ENCODE data around the gene RDH13. TPM values are rescaled to one million over a fixed set of nuclear protein-coding genes. Genes with fewer than 3 reads are reported as not detected.

Gene RDH13
- total and polyA plus RNA-seq, 2 experiments from 2014 or later, result 28.0 to 36.5 TPM

DNA sequence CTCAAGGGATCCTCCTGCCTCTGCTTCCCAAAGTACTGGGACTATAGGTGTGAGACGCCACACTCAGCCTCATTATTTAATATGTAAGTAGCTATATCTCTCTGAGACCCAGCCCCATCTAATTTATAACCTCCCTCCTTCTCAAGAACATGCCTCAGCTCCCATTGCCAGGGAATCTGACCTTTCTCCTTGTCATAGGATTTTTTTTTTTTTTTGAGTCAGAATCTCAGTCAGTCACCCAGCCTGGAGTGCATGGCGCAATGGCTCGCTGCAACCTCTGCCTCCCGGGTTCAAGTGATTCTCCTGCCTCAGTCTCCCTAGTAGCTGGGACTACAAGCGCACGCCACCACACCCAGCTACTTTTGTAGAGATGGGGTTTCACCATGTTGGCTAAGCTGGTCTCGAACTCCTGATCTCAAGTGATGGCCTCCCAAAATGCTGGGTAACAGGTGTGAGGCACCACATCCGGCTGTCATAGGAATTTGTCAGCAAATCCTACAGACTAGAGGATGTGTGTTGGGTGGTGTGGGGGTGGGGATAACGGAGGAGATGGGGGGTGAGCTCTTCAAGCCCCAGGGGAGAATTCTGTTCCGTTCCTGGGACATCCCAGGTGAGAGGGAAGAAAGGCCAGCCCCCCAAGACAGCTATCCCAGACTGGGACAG, 7.6 kb upstream of the RDH13 start:
- peaks cover 88% of the 10 kb centered on the region for H3K27me3 ChIP-seq (ENCODE audit: insufficient read depth)

More for the DNA sequence above, 7.6 kb upstream of the RDH13 start:
- Histone ChIP-seq H3K9me2 (ENCODE audit: insufficient read depth) (no peaks in the 10 kb centered on the region), H3K36me3 (ENCODE audit: insufficient read depth) (no peaks in the 10 kb centered on the region), H3K4me1 (ENCODE audit: insufficient read depth) (peaks cover 7% of the 10 kb centered on the region; the same call in 1 of the 2 replicates), H3K4me2 (no peak overlapping the region), H3K4me3 (no peak overlapping the region), H3F3A (replicated peaks; ENCODE audit: low read depth) (peaks cover 9% of the 10 kb centered on the region; the same call in 1 of the 2 replicates), H2AFZ (no peak overlapping the region), H4K20me1 (replicated peaks; ENCODE audit: insufficient read depth) (no peaks in the 10 kb centered on the region), H3K79me2 (replicated peaks; ENCODE audit: insufficient read depth) (no peaks in the 10 kb centered on the region), H3K27ac (ENCODE audit: low read depth) (no peak overlapping the region)
- ATAC-seq (no peak), DNase-seq (ENCODE audit: low spot score) (no peak)
- Mint-ChIP-seq H3K27me3 (ENCODE audit: insufficient read depth, low read depth, poor library complexity) (peaks cover 67% of the 10 kb centered on the region), H3K9me3 (peaks cover 3% of the 10 kb centered on the region; the same call in 1 of the 3 replicates), H3K4me1 (peaks cover 38% of the 10 kb centered on the region), H3K27ac (no peak overlapping the region), H3K36me3 (ENCODE audit: low read depth) (no peaks in the 10 kb centered on the region; the same call in 2 of the 3 replicates), H3K4me3 (peak overlapping the region; percentile 18; the same call in 1 of the 3 replicates)
- no peak for TF ChIP-seq POLR2AphosphoS5 (IDR thresholded peaks at IDR 0.05; ENCODE audit: low read depth)
- no peak for TF ChIP-seq NANOG (IDR thresholded peaks at IDR 0.05; ENCODE audit: borderline replicate concordance)
- TF ChIP-seq, protein P1, sequence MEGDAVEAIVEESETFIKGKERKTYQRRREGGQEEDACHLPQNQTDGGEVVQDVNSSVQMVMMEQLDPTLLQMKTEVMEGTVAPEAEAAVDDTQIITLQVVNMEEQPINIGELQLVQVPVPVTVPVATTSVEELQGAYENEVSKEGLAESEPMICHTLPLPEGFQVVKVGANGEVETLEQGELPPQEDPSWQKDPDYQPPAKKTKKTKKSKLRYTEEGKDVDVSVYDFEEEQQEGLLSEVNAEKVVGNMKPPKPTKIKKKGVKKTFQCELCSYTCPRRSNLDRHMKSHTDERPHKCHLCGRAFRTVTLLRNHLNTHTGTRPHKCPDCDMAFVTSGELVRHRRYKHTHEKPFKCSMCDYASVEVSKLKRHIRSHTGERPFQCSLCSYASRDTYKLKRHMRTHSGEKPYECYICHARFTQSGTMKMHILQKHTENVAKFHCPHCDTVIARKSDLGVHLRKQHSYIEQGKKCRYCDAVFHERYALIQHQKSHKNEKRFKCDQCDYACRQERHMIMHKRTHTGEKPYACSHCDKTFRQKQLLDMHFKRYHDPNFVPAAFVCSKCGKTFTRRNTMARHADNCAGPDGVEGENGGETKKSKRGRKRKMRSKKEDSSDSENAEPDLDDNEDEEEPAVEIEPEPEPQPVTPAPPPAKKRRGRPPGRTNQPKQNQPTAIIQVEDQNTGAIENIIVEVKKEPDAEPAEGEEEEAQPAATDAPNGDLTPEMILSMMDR (conservative IDR thresholded peaks at IDR 0.05; ENCODE audit: low read depth in 2 of 2), result no peak
- TF ChIP-seq JUNB (IDR thresholded peaks at IDR 0.05; ENCODE audit: unreplicated experiment), result no peak
- TF ChIP-seq, protein P2, sequence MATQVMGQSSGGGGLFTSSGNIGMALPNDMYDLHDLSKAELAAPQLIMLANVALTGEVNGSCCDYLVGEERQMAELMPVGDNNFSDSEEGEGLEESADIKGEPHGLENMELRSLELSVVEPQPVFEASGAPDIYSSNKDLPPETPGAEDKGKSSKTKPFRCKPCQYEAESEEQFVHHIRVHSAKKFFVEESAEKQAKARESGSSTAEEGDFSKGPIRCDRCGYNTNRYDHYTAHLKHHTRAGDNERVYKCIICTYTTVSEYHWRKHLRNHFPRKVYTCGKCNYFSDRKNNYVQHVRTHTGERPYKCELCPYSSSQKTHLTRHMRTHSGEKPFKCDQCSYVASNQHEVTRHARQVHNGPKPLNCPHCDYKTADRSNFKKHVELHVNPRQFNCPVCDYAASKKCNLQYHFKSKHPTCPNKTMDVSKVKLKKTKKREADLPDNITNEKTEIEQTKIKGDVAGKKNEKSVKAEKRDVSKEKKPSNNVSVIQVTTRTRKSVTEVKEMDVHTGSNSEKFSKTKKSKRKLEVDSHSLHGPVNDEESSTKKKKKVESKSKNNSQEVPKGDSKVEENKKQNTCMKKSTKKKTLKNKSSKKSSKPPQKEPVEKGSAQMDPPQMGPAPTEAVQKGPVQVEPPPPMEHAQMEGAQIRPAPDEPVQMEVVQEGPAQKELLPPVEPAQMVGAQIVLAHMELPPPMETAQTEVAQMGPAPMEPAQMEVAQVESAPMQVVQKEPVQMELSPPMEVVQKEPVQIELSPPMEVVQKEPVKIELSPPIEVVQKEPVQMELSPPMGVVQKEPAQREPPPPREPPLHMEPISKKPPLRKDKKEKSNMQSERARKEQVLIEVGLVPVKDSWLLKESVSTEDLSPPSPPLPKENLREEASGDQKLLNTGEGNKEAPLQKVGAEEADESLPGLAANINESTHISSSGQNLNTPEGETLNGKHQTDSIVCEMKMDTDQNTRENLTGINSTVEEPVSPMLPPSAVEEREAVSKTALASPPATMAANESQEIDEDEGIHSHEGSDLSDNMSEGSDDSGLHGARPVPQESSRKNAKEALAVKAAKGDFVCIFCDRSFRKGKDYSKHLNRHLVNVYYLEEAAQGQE (IDR thresholded peaks at IDR 0.05; ENCODE audit: unreplicated experiment), result no peak
- TF ChIP-seq EZH2 (IDR thresholded peaks at IDR 0.05; ENCODE audit: low read depth, unreplicated experiment), result no peak
- TF ChIP-seq, protein P3, sequence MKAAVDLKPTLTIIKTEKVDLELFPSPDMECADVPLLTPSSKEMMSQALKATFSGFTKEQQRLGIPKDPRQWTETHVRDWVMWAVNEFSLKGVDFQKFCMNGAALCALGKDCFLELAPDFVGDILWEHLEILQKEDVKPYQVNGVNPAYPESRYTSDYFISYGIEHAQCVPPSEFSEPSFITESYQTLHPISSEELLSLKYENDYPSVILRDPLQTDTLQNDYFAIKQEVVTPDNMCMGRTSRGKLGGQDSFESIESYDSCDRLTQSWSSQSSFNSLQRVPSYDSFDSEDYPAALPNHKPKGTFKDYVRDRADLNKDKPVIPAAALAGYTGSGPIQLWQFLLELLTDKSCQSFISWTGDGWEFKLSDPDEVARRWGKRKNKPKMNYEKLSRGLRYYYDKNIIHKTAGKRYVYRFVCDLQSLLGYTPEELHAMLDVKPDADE (IDR thresholded peaks at IDR 0.05), result no peak
- no peak for TF ChIP-seq ZNF331 (CRISPR knock-in tag; IDR thresholded peaks at IDR 0.05; ENCODE audit: low read depth)
- no peak for TF ChIP-seq STAT1 (IDR thresholded peaks at IDR 0.05; ENCODE audit: unreplicated experiment)
